ENCODE measurements around the gene SCUBE3. TPM values are rescaled to one million over a fixed set of nuclear protein-coding genes. Genes with fewer than 3 reads are reported as not detected.

SCUBE3 gene
- total and polyA plus RNA-seq, 2 experiments from 2014 or later: 0.39 to 1.1 TPM

GRCh38 chr6:35259948-35260590 is 46.3 kb downstream of the SCUBE3 start:
- peak overlapping the region; percentile 39; the same call in 1 of the 2 replicates for H2AFZ ChIP-seq
- H3K4me2 ChIP-seq: peak overlapping the region; percentile 84
- H3K36me3 Mint-ChIP-seq (ENCODE audit: low read depth): no peaks in the 10 kb centered on the region
- H3F3A ChIP-seq (replicated peaks; ENCODE audit: low read depth): peaks cover 8% of the 10 kb centered on the region; the same call in 1 of the 2 replicates
- no peaks in the 10 kb centered on the region; the same call in 1 of the 2 replicates for H4K20me1 ChIP-seq (replicated peaks; ENCODE audit: insufficient read depth)
- peak overlapping the region; percentile 99 for H3K27ac Mint-ChIP-seq
- TF ChIP-seq JUNB (IDR thresholded peaks at IDR 0.05; ENCODE audit: unreplicated experiment): no peak
- TF ChIP-seq NANOG (IDR thresholded peaks at IDR 0.05; ENCODE audit: borderline replicate concordance): 0 out of 2 replicates have a peak, but pooled peaks have one; percentile 4
- peaks cover 8% of the 10 kb centered on the region; the same call in 1 of the 2 replicates for H3K4me1 ChIP-seq (ENCODE audit: insufficient read depth)
- H3K27me3 ChIP-seq (ENCODE audit: insufficient read depth): no peaks in the 10 kb centered on the region
- no peaks in the 10 kb centered on the region; the same call in 2 of the 3 replicates for H3K9me3 Mint-ChIP-seq
- peak; percentile 75 for ATAC-seq
- no peaks in the 10 kb centered on the region for H3K9me2 ChIP-seq (ENCODE audit: insufficient read depth)
- peak overlapping the region; percentile 95 for H3K27ac ChIP-seq (ENCODE audit: low read depth)
- DNase-seq (ENCODE audit: low spot score): peak; percentile 93
- H3K4me3 Mint-ChIP-seq: peak overlapping the region; percentile 89
- H3K36me3 ChIP-seq (ENCODE audit: insufficient read depth): no peaks in the 10 kb centered on the region
- H3K4me1 Mint-ChIP-seq: peaks cover 4% of the 10 kb centered on the region
- H3K79me2 ChIP-seq (replicated peaks; ENCODE audit: insufficient read depth): peaks cover 22% of the 10 kb centered on the region
- H3K4me3 ChIP-seq: peak overlapping the region; percentile 84
- H3K27me3 Mint-ChIP-seq (ENCODE audit: insufficient read depth, low read depth, poor library complexity): peaks cover 10% of the 10 kb centered on the region

DNA sequence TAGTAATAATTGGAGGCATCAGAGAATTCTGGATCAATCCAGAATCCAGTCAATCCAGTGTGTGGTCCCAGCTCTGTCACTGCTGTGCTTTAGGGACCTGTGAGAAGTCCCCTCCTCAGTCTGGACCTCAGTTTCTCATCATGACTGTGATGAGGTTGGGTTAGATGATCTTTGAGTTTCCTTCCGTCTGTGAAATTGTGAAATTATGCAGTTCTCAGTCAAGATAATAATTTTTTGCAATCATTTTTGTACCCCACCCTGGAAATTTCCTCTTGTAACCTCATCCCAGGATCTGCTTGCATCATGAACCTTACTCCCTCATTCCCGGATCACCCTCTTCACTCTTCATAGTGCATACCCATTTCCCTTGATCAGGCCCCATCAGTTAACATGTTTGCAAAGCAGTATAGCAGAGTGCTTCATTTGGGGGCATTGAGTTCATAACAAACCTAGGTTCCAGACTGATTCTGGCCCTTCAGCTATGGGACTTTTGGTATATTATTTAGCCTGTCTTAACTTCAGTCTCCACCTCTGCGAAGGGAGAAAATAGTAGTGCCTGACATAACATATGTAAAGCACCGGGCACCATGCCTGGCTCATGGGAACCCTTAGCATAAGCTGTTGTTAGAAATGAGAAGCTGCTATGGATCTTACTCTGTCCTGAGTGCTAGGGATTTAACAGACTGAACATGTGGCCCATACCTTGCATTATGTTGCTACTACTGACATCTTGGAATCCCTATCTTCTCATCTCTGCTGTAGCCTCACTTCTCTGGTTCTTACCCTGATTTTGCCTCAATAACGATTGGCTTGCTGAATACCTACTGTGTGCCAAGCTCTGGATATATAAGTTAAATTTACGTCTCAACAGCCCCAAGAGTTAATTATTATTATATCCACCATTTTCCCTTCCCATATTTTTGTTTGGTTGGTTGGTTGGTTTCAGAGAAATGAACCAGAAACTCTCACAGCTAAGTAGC is 47.1 kb downstream of the SCUBE3 start:
- peak overlapping the region; percentile 89 for H3K4me3 Mint-ChIP-seq
- no peak for TF ChIP-seq EZH2phosphoT487 (IDR thresholded peaks at IDR 0.05; ENCODE audit: unreplicated experiment)
- TF ChIP-seq NANOG (IDR thresholded peaks at IDR 0.05; ENCODE audit: borderline replicate concordance): no peak
- TF ChIP-seq JUNB (IDR thresholded peaks at IDR 0.05; ENCODE audit: unreplicated experiment): no peak
- TF ChIP-seq, protein P1, sequence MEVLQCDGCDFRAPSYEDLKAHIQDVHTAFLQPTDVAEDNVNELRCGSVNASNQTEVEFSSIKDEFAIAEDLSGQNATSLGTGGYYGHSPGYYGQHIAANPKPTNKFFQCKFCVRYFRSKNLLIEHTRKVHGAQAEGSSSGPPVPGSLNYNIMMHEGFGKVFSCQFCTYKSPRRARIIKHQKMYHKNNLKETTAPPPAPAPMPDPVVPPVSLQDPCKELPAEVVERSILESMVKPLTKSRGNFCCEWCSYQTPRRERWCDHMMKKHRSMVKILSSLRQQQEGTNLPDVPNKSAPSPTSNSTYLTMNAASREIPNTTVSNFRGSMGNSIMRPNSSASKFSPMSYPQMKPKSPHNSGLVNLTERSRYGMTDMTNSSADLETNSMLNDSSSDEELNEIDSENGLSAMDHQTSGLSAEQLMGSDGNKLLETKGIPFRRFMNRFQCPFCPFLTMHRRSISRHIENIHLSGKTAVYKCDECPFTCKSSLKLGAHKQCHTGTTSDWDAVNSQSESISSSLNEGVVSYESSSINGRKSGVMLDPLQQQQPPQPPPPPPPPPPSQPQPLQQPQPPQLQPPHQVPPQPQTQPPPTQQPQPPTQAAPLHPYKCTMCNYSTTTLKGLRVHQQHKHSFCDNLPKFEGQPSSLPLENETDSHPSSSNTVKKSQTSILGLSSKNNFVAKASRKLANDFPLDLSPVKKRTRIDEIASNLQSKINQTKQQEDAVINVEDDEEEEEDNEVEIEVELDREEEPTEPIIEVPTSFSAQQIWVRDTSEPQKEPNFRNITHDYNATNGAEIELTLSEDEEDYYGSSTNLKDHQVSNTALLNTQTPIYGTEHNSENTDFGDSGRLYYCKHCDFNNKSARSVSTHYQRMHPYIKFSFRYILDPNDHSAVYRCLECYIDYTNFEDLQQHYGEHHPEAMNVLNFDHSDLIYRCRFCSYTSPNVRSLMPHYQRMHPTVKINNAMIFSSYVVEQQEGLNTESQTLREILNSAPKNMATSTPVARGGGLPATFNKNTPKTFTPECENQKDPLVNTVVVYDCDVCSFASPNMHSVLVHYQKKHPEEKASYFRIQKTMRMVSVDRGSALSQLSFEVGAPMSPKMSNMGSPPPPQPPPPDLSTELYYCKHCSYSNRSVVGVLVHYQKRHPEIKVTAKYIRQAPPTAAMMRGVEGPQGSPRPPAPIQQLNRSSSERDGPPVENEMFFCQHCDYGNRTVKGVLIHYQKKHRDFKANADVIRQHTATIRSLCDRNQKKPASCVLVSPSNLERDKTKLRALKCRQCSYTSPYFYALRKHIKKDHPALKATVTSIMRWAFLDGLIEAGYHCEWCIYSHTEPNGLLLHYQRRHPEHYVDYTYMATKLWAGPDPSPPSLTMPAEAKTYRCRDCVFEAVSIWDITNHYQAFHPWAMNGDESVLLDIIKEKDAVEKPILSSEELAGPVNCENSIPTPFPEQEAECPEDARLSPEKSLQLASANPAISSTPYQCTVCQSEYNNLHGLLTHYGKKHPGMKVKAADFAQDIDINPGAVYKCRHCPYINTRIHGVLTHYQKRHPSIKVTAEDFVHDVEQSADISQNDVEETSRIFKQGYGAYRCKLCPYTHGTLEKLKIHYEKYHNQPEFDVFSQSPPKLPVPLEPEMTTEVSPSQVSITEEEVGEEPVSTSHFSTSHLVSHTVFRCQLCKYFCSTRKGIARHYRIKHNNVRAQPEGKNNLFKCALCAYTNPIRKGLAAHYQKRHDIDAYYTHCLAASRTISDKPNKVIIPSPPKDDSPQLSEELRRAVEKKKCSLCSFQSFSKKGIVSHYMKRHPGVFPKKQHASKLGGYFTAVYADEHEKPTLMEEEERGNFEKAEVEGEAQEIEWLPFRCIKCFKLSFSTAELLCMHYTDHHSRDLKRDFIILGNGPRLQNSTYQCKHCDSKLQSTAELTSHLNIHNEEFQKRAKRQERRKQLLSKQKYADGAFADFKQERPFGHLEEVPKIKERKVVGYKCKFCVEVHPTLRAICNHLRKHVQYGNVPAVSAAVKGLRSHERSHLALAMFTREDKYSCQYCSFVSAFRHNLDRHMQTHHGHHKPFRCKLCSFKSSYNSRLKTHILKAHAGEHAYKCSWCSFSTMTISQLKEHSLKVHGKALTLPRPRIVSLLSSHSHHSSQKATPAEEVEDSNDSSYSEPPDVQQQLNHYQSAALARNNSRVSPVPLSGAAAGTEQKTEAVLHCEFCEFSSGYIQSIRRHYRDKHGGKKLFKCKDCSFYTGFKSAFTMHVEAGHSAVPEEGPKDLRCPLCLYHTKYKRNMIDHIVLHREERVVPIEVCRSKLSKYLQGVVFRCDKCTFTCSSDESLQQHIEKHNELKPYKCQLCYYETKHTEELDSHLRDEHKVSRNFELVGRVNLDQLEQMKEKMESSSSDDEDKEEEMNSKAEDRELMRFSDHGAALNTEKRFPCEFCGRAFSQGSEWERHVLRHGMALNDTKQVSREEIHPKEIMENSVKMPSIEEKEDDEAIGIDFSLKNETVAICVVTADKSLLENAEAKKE (CRISPR knock-in tag; IDR thresholded peaks at IDR 0.05): no peak
- H2AFZ ChIP-seq: 0 out of 2 replicates have a peak overlapping the region, but pooled peaks have one; percentile 39
- no peaks in the 10 kb centered on the region; the same call in 1 of the 2 replicates for H4K20me1 ChIP-seq (replicated peaks; ENCODE audit: insufficient read depth)
- peak overlapping the region; percentile 84 for H3K4me2 ChIP-seq
- ATAC-seq (no peak), DNase-seq (ENCODE audit: low spot score) (no peak)
- peak overlapping the region; percentile 99 for H3K27ac Mint-ChIP-seq
- H3K9me3 Mint-ChIP-seq: no peaks in the 10 kb centered on the region; the same call in 2 of the 3 replicates
- H3K4me1 Mint-ChIP-seq: peaks cover 4% of the 10 kb centered on the region
- peaks cover 10% of the 10 kb centered on the region for H3K27me3 Mint-ChIP-seq (ENCODE audit: insufficient read depth, low read depth, poor library complexity)
- H3K36me3 Mint-ChIP-seq (ENCODE audit: low read depth): no peaks in the 10 kb centered on the region
- peaks cover 22% of the 10 kb centered on the region for H3K79me2 ChIP-seq (replicated peaks; ENCODE audit: insufficient read depth)
- no peaks in the 10 kb centered on the region for H3K27me3 ChIP-seq (ENCODE audit: insufficient read depth)
- H3F3A ChIP-seq (replicated peaks; ENCODE audit: low read depth): peaks cover 8% of the 10 kb centered on the region; the same call in 1 of the 2 replicates
- H3K9me2 ChIP-seq (ENCODE audit: insufficient read depth): no peaks in the 10 kb centered on the region
- no peaks in the 10 kb centered on the region for H3K36me3 ChIP-seq (ENCODE audit: insufficient read depth)
- H3K4me3 ChIP-seq: peak overlapping the region; percentile 84
- peak overlapping the region; percentile 95 for H3K27ac ChIP-seq (ENCODE audit: low read depth)
- H3K4me1 ChIP-seq (ENCODE audit: insufficient read depth): peaks cover 8% of the 10 kb centered on the region; the same call in 1 of the 2 replicates

Measured in GM23338 (cell line).